Measurements from ENCODE around the gene RBMX2. TPM values are rescaled to one million over a fixed set of nuclear protein-coding genes. Genes with fewer than 3 reads are reported as not detected.

The RBMX2 gene
- polyA plus RNA-seq, 3 donors, result 11.9 to 15.0 (median 13.1) TPM

GRCh38 chrX:130418740-130419139 lies 17.0 kb downstream of the RBMX2 start:
- H3K9me3 ChIP-seq (replicated peaks in 1 of 2; ENCODE audit: control insufficient read depth in 1 of 2, insufficient read depth in 1 of 2, low read length in 2 of 2), result no peaks in the 10 kb centered on the region
- TF ChIP-seq, protein P1, sequence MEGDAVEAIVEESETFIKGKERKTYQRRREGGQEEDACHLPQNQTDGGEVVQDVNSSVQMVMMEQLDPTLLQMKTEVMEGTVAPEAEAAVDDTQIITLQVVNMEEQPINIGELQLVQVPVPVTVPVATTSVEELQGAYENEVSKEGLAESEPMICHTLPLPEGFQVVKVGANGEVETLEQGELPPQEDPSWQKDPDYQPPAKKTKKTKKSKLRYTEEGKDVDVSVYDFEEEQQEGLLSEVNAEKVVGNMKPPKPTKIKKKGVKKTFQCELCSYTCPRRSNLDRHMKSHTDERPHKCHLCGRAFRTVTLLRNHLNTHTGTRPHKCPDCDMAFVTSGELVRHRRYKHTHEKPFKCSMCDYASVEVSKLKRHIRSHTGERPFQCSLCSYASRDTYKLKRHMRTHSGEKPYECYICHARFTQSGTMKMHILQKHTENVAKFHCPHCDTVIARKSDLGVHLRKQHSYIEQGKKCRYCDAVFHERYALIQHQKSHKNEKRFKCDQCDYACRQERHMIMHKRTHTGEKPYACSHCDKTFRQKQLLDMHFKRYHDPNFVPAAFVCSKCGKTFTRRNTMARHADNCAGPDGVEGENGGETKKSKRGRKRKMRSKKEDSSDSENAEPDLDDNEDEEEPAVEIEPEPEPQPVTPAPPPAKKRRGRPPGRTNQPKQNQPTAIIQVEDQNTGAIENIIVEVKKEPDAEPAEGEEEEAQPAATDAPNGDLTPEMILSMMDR (IDR thresholded peaks at IDR 0.05), result no peak
- Mint-ChIP-seq H3K36me3 (peaks cover 5 to 8% of the 10 kb centered on the region in 2 donors), H3K9me3 (no peaks in the 10 kb centered on the region), H3K27me3 (ENCODE audit: low read depth in 3 of 3) (peaks cover 0 to 4% (median under 1%) of the 10 kb centered on the region in 3 donors), H3K27ac (peak overlapping the region in 1 of 7 donors; percentile 3), H3K4me1 (peaks cover 2% of the 10 kb centered on the region), H3K4me3 (no peak overlapping the region)
- no peak overlapping the region for H3K4me3 ChIP-seq (replicated peaks in 1 of 3; ENCODE audit: low read depth in 2 of 3, low read length in 3 of 3)
- no peaks in the 10 kb centered on the region for H3K27me3 ChIP-seq (ENCODE audit: control insufficient read depth in 2 of 2, insufficient read depth in 2 of 2, low read length in 2 of 2)
- H3K4me1 ChIP-seq (ENCODE audit: control insufficient read depth in 1 of 2, insufficient read depth in 2 of 2, low read length in 2 of 2), result peaks cover 3 to 4% of the 10 kb centered on the region in 2 donors
- no peak for DNase-seq
- no peaks in the 10 kb centered on the region for H3K79me2 ChIP-seq (ENCODE audit: insufficient read depth, low read length)
- no peak overlapping the region for H3K9ac ChIP-seq (ENCODE audit: insufficient read depth, low read length, poor library complexity, severe bottlenecking)
- no peak overlapping the region for H3K27ac ChIP-seq (ENCODE audit: low read depth in 1 of 2, low read length in 2 of 2)
- no peak overlapping the region for H2AFZ ChIP-seq (ENCODE audit: insufficient read depth, low read depth, low read length, poor library complexity, severe bottlenecking)
- intact Hi-C loops (cut with micrococcal nuclease), result no loop called here
- H3K4me2 ChIP-seq (replicated peaks; ENCODE audit: extremely low read depth, low read length, poor library complexity, severe bottlenecking), result no peak overlapping the region
- H4K20me1 ChIP-seq (ENCODE audit: insufficient read depth, low read length), result no peaks in the 10 kb centered on the region
- peaks cover 4 to 8% of the 10 kb centered on the region in 2 donors for H3K36me3 ChIP-seq (replicated peaks in 1 of 2; ENCODE audit: control insufficient read depth in 1 of 2, insufficient read depth in 2 of 2, low read length in 2 of 2)
- WGBS (ENCODE audit: insufficient coverage), result no CpG with 5 or more reads among the region's 4 CpGs

DNA sequence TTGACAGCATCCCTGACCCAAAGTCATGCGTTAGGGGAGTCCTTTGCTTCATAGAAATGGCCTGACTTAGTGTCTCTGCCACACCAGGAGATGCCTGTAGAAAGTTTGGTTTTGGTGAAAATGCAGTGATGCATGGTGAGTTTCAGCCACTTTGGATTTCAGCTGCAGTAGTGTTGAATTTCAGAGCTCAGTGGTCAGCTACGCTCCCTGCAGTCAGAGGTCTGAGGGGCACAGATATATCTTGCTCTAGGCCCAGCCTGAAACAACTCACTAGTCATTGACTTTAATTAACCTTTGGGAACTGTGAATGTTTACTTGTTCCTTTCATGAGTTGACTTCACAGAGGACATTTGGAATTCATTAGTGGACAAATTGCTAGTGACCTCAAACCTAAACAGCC lies 17.5 kb downstream of the RBMX2 start:
- Histone ChIP-seq H3K27me3 (ENCODE audit: control insufficient read depth in 2 of 2, insufficient read depth in 2 of 2, low read length in 2 of 2) (no peaks in the 10 kb centered on the region), H4K20me1 (ENCODE audit: insufficient read depth, low read length) (no peaks in the 10 kb centered on the region), H3K4me1 (ENCODE audit: control insufficient read depth in 1 of 2, insufficient read depth in 2 of 2, low read length in 2 of 2) (no peaks in the 10 kb centered on the region), H3K27ac (ENCODE audit: low read depth in 1 of 2, low read length in 2 of 2) (no peak overlapping the region), H3K9ac (ENCODE audit: insufficient read depth, low read length, poor library complexity, severe bottlenecking) (no peak overlapping the region), H2AFZ (ENCODE audit: insufficient read depth, low read depth, low read length, poor library complexity, severe bottlenecking) (no peak overlapping the region), H3K9me3 (replicated peaks in 1 of 2; ENCODE audit: control insufficient read depth in 1 of 2, insufficient read depth in 1 of 2, low read length in 2 of 2) (no peaks in the 10 kb centered on the region), H3K4me3 (replicated peaks in 1 of 3; ENCODE audit: low read depth in 2 of 3, low read length in 3 of 3) (no peak overlapping the region), H3K79me2 (ENCODE audit: insufficient read depth, low read length) (no peaks in the 10 kb centered on the region), H3K36me3 (replicated peaks in 1 of 2; ENCODE audit: control insufficient read depth in 1 of 2, insufficient read depth in 2 of 2, low read length in 2 of 2) (peaks cover 4 to 7% of the 10 kb centered on the region in 2 donors), H3K4me2 (replicated peaks; ENCODE audit: extremely low read depth, low read length, poor library complexity, severe bottlenecking) (no peak overlapping the region)
- TF ChIP-seq, protein P1 (IDR thresholded peaks at IDR 0.05), result no peak
- Mint-ChIP-seq H3K27me3 (ENCODE audit: low read depth in 3 of 3) (peaks cover 0 to 4% (median 2%) of the 10 kb centered on the region in 3 donors), H3K4me1 (no peaks in the 10 kb centered on the region), H3K4me3 (no peak overlapping the region), H3K9me3 (no peaks in the 10 kb centered on the region), H3K36me3 (peaks cover 5% of the 10 kb centered on the region in 2 donors), H3K27ac (no peak overlapping the region)
- WGBS (ENCODE audit: insufficient coverage), result 100% methylated on average over 1 of the region's 2 CpGs
- intact Hi-C loops (cut with micrococcal nuclease), result no loop called here
- DNase-seq, result no peak

All from CD14-positive monocyte (primary cell).